ENCODE data around the gene ZDHHC22. TPM values are rescaled to one million over a fixed set of nuclear protein-coding genes. Genes with fewer than 3 reads are reported as not detected.

Gene ZDHHC22
- total RNA-seq, 1 donor from 2014 or later = not detected

DNA sequence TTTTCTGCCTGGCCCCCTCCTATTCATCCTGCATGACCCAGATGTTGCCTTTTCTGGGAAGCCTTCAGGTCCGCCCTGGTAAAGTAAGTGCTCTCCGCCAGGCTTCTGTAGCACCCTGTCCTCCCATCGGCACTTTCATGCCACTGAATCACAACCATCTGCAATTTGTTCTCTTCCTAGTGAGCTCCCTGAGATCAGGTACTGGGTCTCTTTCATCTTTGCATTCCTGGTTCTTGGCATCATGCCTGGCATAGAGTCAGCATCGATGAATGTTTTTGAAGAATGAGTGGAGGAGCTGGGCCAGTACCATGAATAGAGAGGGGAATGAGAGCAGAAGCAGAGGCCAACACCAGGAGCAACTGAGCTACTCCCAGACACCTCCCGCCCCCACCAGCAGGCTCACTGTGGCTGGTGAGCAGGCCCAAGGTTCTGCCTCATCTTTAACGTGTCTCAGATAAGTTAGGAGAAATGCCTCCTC lies 13.1 kb downstream of the ZDHHC22 start:
- peaks cover 51% of the 10 kb centered on the region for H3K27me3 Mint-ChIP-seq
- intact Hi-C loops (cut with micrococcal nuclease) = no loop called here
- H3K4me1 Mint-ChIP-seq = peaks cover 6% of the 10 kb centered on the region
- H3K27ac Mint-ChIP-seq = no peak overlapping the region
- no peaks in the 10 kb centered on the region for H3K36me3 Mint-ChIP-seq (ENCODE audit: low read depth)
- no peak for DNase-seq
- no peaks in the 10 kb centered on the region for H3K9me3 Mint-ChIP-seq
- H3K4me3 Mint-ChIP-seq = no peak overlapping the region

- H3K9me3 Mint-ChIP-seq = no peaks in the 10 kb centered on the region
- intact Hi-C loops (cut with micrococcal nuclease) = no loop called here
- no peak for DNase-seq
- peaks cover 44% of the 10 kb centered on the region for H3K27me3 Mint-ChIP-seq
- no peak overlapping the region for H3K27ac Mint-ChIP-seq
- no peak overlapping the region for H3K4me3 Mint-ChIP-seq
- H3K36me3 Mint-ChIP-seq (ENCODE audit: low read depth) = peaks cover 5% of the 10 kb centered on the region
- H3K4me1 Mint-ChIP-seq = peaks cover 14% of the 10 kb centered on the region
Observed at GRCh38 chr14:77126461-77126990, 15.1 kb downstream of the ZDHHC22 start.

DNA sequence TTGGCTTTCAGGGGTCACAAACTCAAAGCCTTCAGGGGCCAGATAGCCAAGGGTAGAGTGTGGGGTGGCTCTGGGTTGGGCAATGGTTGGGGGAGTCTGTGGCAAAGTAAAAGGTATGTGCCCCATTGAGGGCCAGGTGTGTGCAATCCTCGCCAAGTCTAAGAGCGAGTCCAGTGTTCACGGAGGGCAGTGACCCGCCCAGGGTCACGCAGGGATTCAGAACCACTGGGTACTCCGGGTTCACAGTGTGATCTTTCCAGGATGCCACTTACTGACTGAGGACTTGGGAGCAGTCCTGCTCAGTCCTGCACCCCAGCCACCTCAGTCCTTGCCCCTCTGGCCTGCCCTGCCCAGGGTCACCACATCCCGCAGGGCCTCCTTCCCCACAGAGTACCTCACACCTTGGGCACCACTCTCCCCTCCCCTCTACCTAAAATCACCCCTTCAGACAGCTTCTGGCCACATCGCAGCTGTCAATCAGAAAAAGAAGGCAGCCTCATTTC lies 15.7 kb downstream of the ZDHHC22 start:
- Mint-ChIP-seq H3K27me3 (peaks cover 44% of the 10 kb centered on the region), H3K36me3 (ENCODE audit: low read depth) (peaks cover 6% of the 10 kb centered on the region), H3K9me3 (no peaks in the 10 kb centered on the region), H3K4me3 (peak overlapping the region; percentile 70), H3K4me1 (peaks cover 20% of the 10 kb centered on the region), H3K27ac (no peak overlapping the region)
- intact Hi-C loops (cut with micrococcal nuclease) = no loop called here
- DNase-seq = no peak

- intact Hi-C loops (cut with micrococcal nuclease) = no loop called here
- peak overlapping the region; percentile 70 for H3K4me3 Mint-ChIP-seq
- H3K36me3 Mint-ChIP-seq (ENCODE audit: low read depth) = peaks cover 9% of the 10 kb centered on the region
- H3K27me3 Mint-ChIP-seq = peaks cover 41% of the 10 kb centered on the region
- no peak overlapping the region for H3K27ac Mint-ChIP-seq
- no peaks in the 10 kb centered on the region for H3K9me3 Mint-ChIP-seq
- H3K4me1 Mint-ChIP-seq = peaks cover 24% of the 10 kb centered on the region
- DNase-seq = no peak
Observed at GRCh38 chr14:77125281-77125801, 16.2 kb downstream of the ZDHHC22 start.

GRCh38 chr14:77124345-77125280 lies 17.0 kb downstream of the ZDHHC22 start:
- H3K27ac Mint-ChIP-seq = peak overlapping the region; percentile 12
- peak; percentile 92 for DNase-seq
- peaks cover 27% of the 10 kb centered on the region for H3K4me1 Mint-ChIP-seq
- H3K4me3 Mint-ChIP-seq = peak overlapping the region; percentile 83
- peaks cover 11% of the 10 kb centered on the region for H3K36me3 Mint-ChIP-seq (ENCODE audit: low read depth)
- peaks cover 37% of the 10 kb centered on the region for H3K27me3 Mint-ChIP-seq
- H3K9me3 Mint-ChIP-seq = no peaks in the 10 kb centered on the region
- intact Hi-C loops (cut with micrococcal nuclease) = no loop called here

- intact Hi-C loops (cut with micrococcal nuclease) = no loop called here
- no peak overlapping the region for H3K27ac Mint-ChIP-seq
- H3K4me3 Mint-ChIP-seq = peak overlapping the region; percentile 83
- no peak for DNase-seq
- peaks cover 27% of the 10 kb centered on the region for H3K4me1 Mint-ChIP-seq
- H3K36me3 Mint-ChIP-seq (ENCODE audit: low read depth) = peaks cover 11% of the 10 kb centered on the region
- peaks cover 34% of the 10 kb centered on the region for H3K27me3 Mint-ChIP-seq
- H3K9me3 Mint-ChIP-seq = no peaks in the 10 kb centered on the region
Observed at GRCh38 chr14:77123381-77124325, 17.9 kb downstream of the ZDHHC22 start.

GRCh38 chr14:77122526-77123125 lies 19.0 kb downstream of the ZDHHC22 start:
- peaks cover 11% of the 10 kb centered on the region for H3K36me3 Mint-ChIP-seq (ENCODE audit: low read depth)
- no peak overlapping the region for H3K4me3 Mint-ChIP-seq
- intact Hi-C loops (cut with micrococcal nuclease) = no loop called here
- no peak for DNase-seq
- H3K27me3 Mint-ChIP-seq = peaks cover 29% of the 10 kb centered on the region
- H3K27ac Mint-ChIP-seq = peak overlapping the region; percentile 70
- peaks cover 27% of the 10 kb centered on the region for H3K4me1 Mint-ChIP-seq
- no peaks in the 10 kb centered on the region for H3K9me3 Mint-ChIP-seq

GRCh38 chr14:77120771-77121743 lies 20.5 kb downstream of the ZDHHC22 start:
- peak; percentile 81 for DNase-seq
- H3K4me1 Mint-ChIP-seq = peaks cover 27% of the 10 kb centered on the region
- intact Hi-C loops (cut with micrococcal nuclease) = loop anchor here (2.0 kb wide), 1 partner anchor 22 kb away; the partner anchor contains the start of gene CIPC

GRCh38 chr14:77119851-77120250 lies 21.7 kb downstream of the ZDHHC22 start:
- no peaks in the 10 kb centered on the region for H3K9me3 Mint-ChIP-seq
- no peak overlapping the region for H3K4me3 Mint-ChIP-seq
- peaks cover 6% of the 10 kb centered on the region for H3K27me3 Mint-ChIP-seq
- H3K27ac Mint-ChIP-seq = no peak overlapping the region
- peaks cover 23% of the 10 kb centered on the region for H3K4me1 Mint-ChIP-seq
- no peak for DNase-seq
- H3K36me3 Mint-ChIP-seq (ENCODE audit: low read depth) = peaks cover 19% of the 10 kb centered on the region
- intact Hi-C loops (cut with micrococcal nuclease) = loop anchor here (2.0 kb wide), 1 partner anchor 21 kb away; the partner anchor contains the start of gene CIPC

More at GRCh38 chr14:77120771-77121743, 20.5 kb downstream of the ZDHHC22 start:
- Mint-ChIP-seq H3K4me3 (peak overlapping the region; percentile 62), H3K27ac (peak overlapping the region; percentile 74), H3K9me3 (no peaks in the 10 kb centered on the region), H3K36me3 (ENCODE audit: low read depth) (peaks cover 14% of the 10 kb centered on the region), H3K27me3 (peaks cover 15% of the 10 kb centered on the region)

GRCh38 chr14:77116172-77116817 lies 25.3 kb downstream of the ZDHHC22 start:
- no peaks in the 10 kb centered on the region for H3K27me3 Mint-ChIP-seq
- H3K9me3 Mint-ChIP-seq = no peaks in the 10 kb centered on the region
- H3K4me1 Mint-ChIP-seq = peaks cover 11% of the 10 kb centered on the region
- DNase-seq = no peak
- H3K27ac Mint-ChIP-seq = no peak overlapping the region
- peaks cover 28% of the 10 kb centered on the region for H3K36me3 Mint-ChIP-seq (ENCODE audit: low read depth)
- H3K4me3 Mint-ChIP-seq = no peak overlapping the region
- intact Hi-C loops (cut with micrococcal nuclease) = no loop called here

- Mint-ChIP-seq H3K36me3 (ENCODE audit: low read depth) (peaks cover 27% of the 10 kb centered on the region), H3K4me3 (no peak overlapping the region), H3K4me1 (no peaks in the 10 kb centered on the region), H3K27me3 (no peaks in the 10 kb centered on the region), H3K27ac (no peak overlapping the region), H3K9me3 (no peaks in the 10 kb centered on the region)
- intact Hi-C loops (cut with micrococcal nuclease) = no loop called here
- no peak for DNase-seq
Observed at GRCh38 chr14:77114609-77115008, 27.0 kb downstream of the ZDHHC22 start.
